Measurements from ENCODE around the gene CRTAC1.

Gene CRTAC1

GRCh38 chr10:97926055-97926454 is 104.4 kb downstream of the CRTAC1 start:
- DNase-seq (ENCODE audit: insufficient read length, low spot score) (no peak), FAIRE-seq (no peak)

- no peak for FAIRE-seq
Measured at GRCh38 chr10:97925308-97925938, 105.0 kb downstream of the CRTAC1 start.

GRCh38 chr10:97924678-97925077 is 105.7 kb downstream of the CRTAC1 start:
- no peak for DNase-seq (ENCODE audit: insufficient read length, low spot score)
- no peak for FAIRE-seq

More at GRCh38 chr10:97925308-97925938, 105.0 kb downstream of the CRTAC1 start:
- DNase-seq (ENCODE audit: insufficient read length, low spot score): no peak

GRCh38 chr10:97923476-97923875 is 106.9 kb downstream of the CRTAC1 start:
- FAIRE-seq (no peak), DNase-seq (ENCODE audit: insufficient read length, low spot score) (no peak)

GRCh38 chr10:97923057-97923456 is 107.4 kb downstream of the CRTAC1 start:
- DNase-seq (ENCODE audit: insufficient read length, low spot score): no peak
- no peak for FAIRE-seq

- FAIRE-seq (no peak), DNase-seq (ENCODE audit: insufficient read length, low spot score) (no peak)
Measured at GRCh38 chr10:97922022-97922758, 108.2 kb downstream of the CRTAC1 start.

- no peak for FAIRE-seq
- DNase-seq (ENCODE audit: insufficient read length, low spot score): no peak
Measured at GRCh38 chr10:97921581-97922021, 108.8 kb downstream of the CRTAC1 start.

- DNase-seq (ENCODE audit: insufficient read length, low spot score) (no peak), FAIRE-seq (no peak)
Measured at GRCh38 chr10:97920865-97921264, 109.6 kb downstream of the CRTAC1 start.

GRCh38 chr10:97919012-97919411 is 111.4 kb downstream of the CRTAC1 start:
- DNase-seq (ENCODE audit: insufficient read length, low spot score) (no peak), FAIRE-seq (no peak)

GRCh38 chr10:97916586-97916985 is 113.8 kb downstream of the CRTAC1 start:
- FAIRE-seq (no peak), DNase-seq (ENCODE audit: insufficient read length, low spot score) (no peak)

GRCh38 chr10:97915346-97916131 is 114.9 kb downstream of the CRTAC1 start:
- FAIRE-seq (no peak), DNase-seq (ENCODE audit: insufficient read length, low spot score) (no peak)

- FAIRE-seq: peak; percentile 68
Measured at GRCh38 chr10:97914837-97915211, 115.6 kb downstream of the CRTAC1 start.

GRCh38 chr10:97914171-97914836 is 116.1 kb downstream of the CRTAC1 start:
- DNase-seq (ENCODE audit: insufficient read length, low spot score) (no peak), FAIRE-seq (no peak)

More at GRCh38 chr10:97914837-97915211, 115.6 kb downstream of the CRTAC1 start:
- DNase-seq (ENCODE audit: insufficient read length, low spot score): peak; percentile 79

- FAIRE-seq (no peak), DNase-seq (ENCODE audit: insufficient read length, low spot score) (no peak)
Measured at GRCh38 chr10:97913614-97914013, 116.8 kb downstream of the CRTAC1 start.

GRCh38 chr10:97913193-97913592 is 117.2 kb downstream of the CRTAC1 start:
- no peak for FAIRE-seq
- DNase-seq (ENCODE audit: insufficient read length, low spot score): no peak

GRCh38 chr10:97911217-97911616 is 119.2 kb downstream of the CRTAC1 start:
- no peak for FAIRE-seq
- no peak for DNase-seq (ENCODE audit: insufficient read length, low spot score)

GRCh38 chr10:97910661-97911060 is 119.8 kb downstream of the CRTAC1 start:
- FAIRE-seq (no peak), DNase-seq (ENCODE audit: insufficient read length, low spot score) (no peak)

GRCh38 chr10:97907830-97908229 is 122.6 kb downstream of the CRTAC1 start:
- DNase-seq (ENCODE audit: insufficient read length, low spot score) (no peak), FAIRE-seq (no peak)

- FAIRE-seq: no peak
Measured at GRCh38 chr10:97907211-97907610, 123.2 kb downstream of the CRTAC1 start.

GRCh38 chr10:97905276-97905675 is 125.1 kb downstream of the CRTAC1 start:
- FAIRE-seq (no peak), DNase-seq (ENCODE audit: insufficient read length, low spot score) (no peak)

More at GRCh38 chr10:97907211-97907610, 123.2 kb downstream of the CRTAC1 start:
- no peak for DNase-seq (ENCODE audit: insufficient read length, low spot score)

GRCh38 chr10:97904576-97904975 is 125.8 kb downstream of the CRTAC1 start:
- FAIRE-seq: no peak
- DNase-seq (ENCODE audit: insufficient read length, low spot score): no peak

Data from GM19239 (cell line).